ENCODE data around the gene SLC6A9.

DNA sequence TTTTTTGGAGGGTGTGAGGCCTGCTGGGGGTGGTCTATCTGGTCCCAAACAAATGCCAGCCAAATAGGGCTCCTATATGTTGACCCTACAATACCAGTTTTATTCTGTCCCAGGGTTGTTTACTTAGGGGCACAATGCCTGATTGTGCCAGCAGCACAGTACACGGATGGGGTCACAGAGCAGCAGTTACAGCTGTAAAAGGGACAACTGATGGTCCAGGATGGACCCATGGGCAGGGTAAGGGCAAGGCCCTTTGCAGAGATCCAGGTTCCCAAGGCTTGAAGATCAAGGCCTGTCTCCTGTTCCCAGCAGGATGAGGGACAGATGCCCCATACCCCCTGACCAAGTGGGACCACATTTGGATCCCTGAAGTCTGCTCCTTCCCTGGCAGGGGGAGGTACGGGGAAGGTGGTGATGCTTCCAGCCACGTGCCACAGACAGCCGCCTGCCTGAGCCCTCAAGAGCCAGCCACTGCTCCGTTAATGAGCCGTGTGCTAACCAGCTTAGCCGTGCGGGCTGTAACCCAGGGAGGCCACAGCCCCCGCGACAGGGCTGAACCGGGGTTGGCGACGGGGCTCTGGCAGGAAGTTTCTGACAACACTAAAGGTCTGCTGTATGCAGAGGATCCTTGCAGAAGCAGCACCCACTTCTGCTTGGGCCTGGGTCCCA, 18.2 kb downstream of the SLC6A9 start:
- TF ChIP-seq, protein P1, sequence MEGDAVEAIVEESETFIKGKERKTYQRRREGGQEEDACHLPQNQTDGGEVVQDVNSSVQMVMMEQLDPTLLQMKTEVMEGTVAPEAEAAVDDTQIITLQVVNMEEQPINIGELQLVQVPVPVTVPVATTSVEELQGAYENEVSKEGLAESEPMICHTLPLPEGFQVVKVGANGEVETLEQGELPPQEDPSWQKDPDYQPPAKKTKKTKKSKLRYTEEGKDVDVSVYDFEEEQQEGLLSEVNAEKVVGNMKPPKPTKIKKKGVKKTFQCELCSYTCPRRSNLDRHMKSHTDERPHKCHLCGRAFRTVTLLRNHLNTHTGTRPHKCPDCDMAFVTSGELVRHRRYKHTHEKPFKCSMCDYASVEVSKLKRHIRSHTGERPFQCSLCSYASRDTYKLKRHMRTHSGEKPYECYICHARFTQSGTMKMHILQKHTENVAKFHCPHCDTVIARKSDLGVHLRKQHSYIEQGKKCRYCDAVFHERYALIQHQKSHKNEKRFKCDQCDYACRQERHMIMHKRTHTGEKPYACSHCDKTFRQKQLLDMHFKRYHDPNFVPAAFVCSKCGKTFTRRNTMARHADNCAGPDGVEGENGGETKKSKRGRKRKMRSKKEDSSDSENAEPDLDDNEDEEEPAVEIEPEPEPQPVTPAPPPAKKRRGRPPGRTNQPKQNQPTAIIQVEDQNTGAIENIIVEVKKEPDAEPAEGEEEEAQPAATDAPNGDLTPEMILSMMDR (IDR thresholded peaks at IDR 0.05; ENCODE audit: low read depth, low read length): no peak
- TF ChIP-seq POLR2A (IDR thresholded peaks at IDR 0.05; ENCODE audit: extremely low read depth, insufficient read length) (no peak), MYC (IDR thresholded peaks at IDR 0.05; ENCODE audit: low read depth, low read length) (peak; percentile 71)

All from NB4 (cell line).